Endothelial cell of umbilical vein (primary cell): ENCODE measurements around the gene EIF4E. TPM values are rescaled to one million over a fixed set of nuclear protein-coding genes. Genes with fewer than 3 reads are reported as not detected.

Experiments
- BruUV-seq: library from RNA; stranded (reverse); fragments of 400-500 nt; replicated peaks from 2 replicates; lab custom pipeline; 2021; lab: Mats Ljungman, UMichigan
- CTCF ChIA-PET: fragments of 300-600, 350-600 bp; sonication (Branson Sonifier 250); formaldehyde crosslinking; loops from one replicate; lab custom pipeline; 2021; ENCODE audit warnings: antibody characterized with exemption, inconsistent platforms; lab: Charles Lee
- POLR2A ChIA-PET: fragments of 300-600, 350-600 bp; sonication (Branson Sonifier 250); formaldehyde crosslinking; loops from one replicate; lab custom pipeline; 2021; ENCODE audit warnings: antibody characterized with exemption, inconsistent platforms; lab: Charles Lee
- DNase-seq: peaks from one replicate; pipeline ENCODE4 v3.0.0-alpha.2; 2011; ENCODE audit warnings: low read depth, low spot score
- FAIRE-seq: peaks from 2 replicates; lab custom pipeline; 2011; peaks lifted over from hg19 to GRCh38; lab: Jason Lieb, UNC
- H2AFZ ChIP-seq: 2 replicates; pipeline ENCODE4 v1.6.0; 2012; ENCODE audit warnings: low read depth, low read length, control low read depth, inconsistent platforms
- H3K27ac ChIP-seq: 2 replicates; pipeline ENCODE4 v1.5.1; 2011; ENCODE audit warnings: low read depth, mild to moderate bottlenecking, control low read depth, low read length, moderate library complexity; ENCODE audit not compliant: insufficient read depth
- H3K27me3 ChIP-seq, 2 experiments: 2 replicates each; pipeline versions ENCODE4 v1.6.0 to v1.6.1; 2011; ENCODE audit warnings: low read length in 2 of 2, mixed read lengths in 1 of 2; ENCODE audit not compliant: control insufficient read depth in 2 of 2, insufficient read depth in 2 of 2
- H3K36me3 ChIP-seq, 2 experiments: 2 replicates in 1 of 2; 3 replicates in 1 of 2; pipeline ENCODE4 v1.5.1; 2011; ENCODE audit warnings: low read length in 2 of 2, mild to moderate bottlenecking in 1 of 2, moderate library complexity in 1 of 2; ENCODE audit not compliant: control insufficient read depth in 2 of 2, insufficient read depth in 2 of 2; ENCODE audit errors: extremely low read depth in 1 of 2
- H3K4me1 ChIP-seq: 3 replicates; pipeline ENCODE4 v1.5.1; 2011; ENCODE audit warnings: mild to moderate bottlenecking, low read length; ENCODE audit not compliant: control insufficient read depth, insufficient read depth; ENCODE audit errors: extremely low read depth
- H3K4me2 ChIP-seq: 2 replicates; pipeline ENCODE4 v1.6.1; 2011; ENCODE audit warnings: low read length, control low read depth, mixed read lengths; ENCODE audit not compliant: insufficient read depth
- H3K4me3 ChIP-seq, 3 experiments: fragments of 200-600 bp in 1 of 3; sonication (generic), shearing (Covaris generic) in 1 of 3; replicated peaks in 1 of 3; 2 replicates each; pipeline ENCODE4 v1.5.1; 2011 to 2016; ENCODE audit warnings: control low read depth in 3 of 3, low read length in 3 of 3, mild to moderate bottlenecking in 2 of 3, inconsistent platforms in 1 of 3, low read depth in 1 of 3, moderate library complexity in 1 of 3; ENCODE audit not compliant: insufficient read depth in 1 of 3
- H3K79me2 ChIP-seq: 2 replicates; pipeline ENCODE4 v1.6.0; 2012; ENCODE audit warnings: low read length, inconsistent platforms; ENCODE audit not compliant: control insufficient read depth, insufficient read depth
- H3K9ac ChIP-seq: replicated peaks from 2 replicates; pipeline ENCODE3; 2011; ENCODE audit warnings: low read length, control low read depth; ENCODE audit not compliant: insufficient read depth; ENCODE audit errors: extremely low read depth
- H3K9me1 ChIP-seq: replicated peaks from 3 replicates; pipeline ENCODE4 v1.6.0; 2011; ENCODE audit warnings: mild to moderate bottlenecking, low read length; ENCODE audit not compliant: control insufficient read depth, insufficient read depth; ENCODE audit errors: extremely low read depth
- H3K9me3 ChIP-seq: replicated peaks from 2 replicates; pipeline ENCODE4 v1.5.1; 2012; ENCODE audit warnings: low read length, inconsistent platforms; ENCODE audit not compliant: control insufficient read depth, insufficient read depth
- H4K20me1 ChIP-seq: replicated peaks from 2 replicates; pipeline ENCODE3; 2011; ENCODE audit warnings: mild to moderate bottlenecking, low read length; ENCODE audit not compliant: control insufficient read depth, insufficient read depth; ENCODE audit errors: extremely low read depth
- EZH2 ChIP-seq: IDR thresholded peaks from 2 replicates; pipeline ENCODE4 v1.6.1; 2012; ENCODE audit warnings: borderline replicate concordance, low read depth, mild to moderate bottlenecking, moderate library complexity, low read length, inconsistent platforms; ENCODE audit not compliant: severe bottlenecking
- FOS ChIP-seq: IDR thresholded peaks from 2 replicates; pipeline ENCODE4 v1.6.1; 2011; ENCODE audit warnings: mild to moderate bottlenecking, low read length, moderate library complexity, borderline replicate concordance; ENCODE audit not compliant: insufficient read depth
- GATA2 ChIP-seq: IDR thresholded peaks from 2 replicates; pipeline ENCODE4 v1.7.0; 2011; ENCODE audit warnings: low read depth, mild to moderate bottlenecking, moderate library complexity, mixed read lengths, low read length; ENCODE audit not compliant: insufficient read length, insufficient read depth
- JUN ChIP-seq: IDR thresholded peaks from 2 replicates; pipeline ENCODE4 v1.6.1; 2011; ENCODE audit warnings: borderline replicate concordance, low read depth; ENCODE audit not compliant: insufficient read length, insufficient read depth
- MYC ChIP-seq: IDR thresholded peaks from one replicate; pipeline ENCODE4 v1.6.1; 2011; ENCODE audit warnings: mild to moderate bottlenecking, low read depth, low read length
- POLR2A ChIP-seq: IDR thresholded peaks from 2 replicates; pipeline ENCODE4 v1.6.1; 2012; ENCODE audit warnings: low read depth, mild to moderate bottlenecking, control low read depth, low read length
- POLR2AphosphoS5 ChIP-seq: IDR thresholded peaks from 2 replicates; pipeline ENCODE4 v1.6.1; 2012; ENCODE audit warnings: low read depth, mild to moderate bottlenecking, control low read depth, low read length, moderate library complexity; ENCODE audit not compliant: insufficient read depth
- dilution Hi-C: fragments of 300-500 bp; cut with MboI; formaldehyde crosslinking; loops from one replicate; pipeline ENCODE4 v1.15.0; 2019; ENCODE audit warnings: low sequenced_read_pairs; ENCODE audit not compliant: extremely low pct_ligation_motif_present
- intact Hi-C: fragments of 100-400 bp; cut with micrococcal nuclease; formaldehyde crosslinking; loops from one replicate; pipeline ENCODE4 v1.10.0; 2022
- polyA plus RNA-seq, 4 experiments: library from polyadenylated mRNA; depleted of rRNA in 3 of 4; stranded (reverse) in 3 of 4; unstranded in 1 of 4; fragments of >200 nt; gene quantifications; 2 replicates each; pipeline versions ENCODE4 v1.2.1 to v1.2.3, GENCODE V29; 2011 to 2012; ENCODE audit warnings: missing spikeins in 1 of 4
- total RNA-seq: library from RNA; stranded (reverse); gene quantifications from 2 replicates; pipeline ENCODE4 v1.2.3, GENCODE V29; 2021
- TF ChIP-seq, protein P1 (sequence below): IDR thresholded peaks from 2 replicates; pipeline ENCODE4 v1.6.1; 2011; ENCODE audit not compliant: insufficient read depth, insufficient read length
- TF ChIP-seq, protein P2 (sequence below), 2 donors: IDR thresholded peaks; 1 replicate in 1 of 2; 2 replicates in 1 of 2; pipeline ENCODE4 v1.5.1; 2011; ENCODE audit warnings: low read length in 2 of 2, mild to moderate bottlenecking in 2 of 2, moderate library complexity in 2 of 2, control low read depth in 1 of 2, inconsistent platforms in 1 of 2, low read depth in 1 of 2; ENCODE audit not compliant: insufficient read depth in 1 of 2; ENCODE audit errors: extremely low read depth in 1 of 2

EIF4E gene
- total and polyA plus RNA-seq, 2 donors (not counting 3 experiments of a cell fraction or from before 2014, with no cell fraction given), result 40.3 to 107 TPM

DNA sequence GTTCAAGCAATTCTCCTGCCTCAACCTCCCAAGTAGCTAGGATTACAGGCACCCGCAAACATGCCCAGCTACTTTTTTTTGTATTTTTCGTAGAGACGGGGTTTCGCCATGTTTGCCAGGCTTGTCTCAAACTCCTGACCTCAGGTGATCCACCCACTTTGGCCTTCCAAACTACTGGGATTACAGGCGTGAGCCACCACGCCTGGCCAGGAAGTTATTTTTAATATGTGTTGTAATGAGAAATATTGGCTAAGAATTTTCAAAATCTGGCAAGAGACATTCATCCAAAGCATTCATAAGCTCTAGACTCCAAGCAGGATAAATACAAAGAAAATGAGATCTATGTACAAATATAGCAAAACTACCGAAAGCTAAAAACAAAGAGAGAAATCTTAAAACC lies 48.6 kb upstream of the EIF4E start:
- Histone ChIP-seq H3K4me1 (no peaks in the 10 kb centered on the region), H3K9me1 (no peaks in the 10 kb centered on the region), H2AFZ (no peak overlapping the region), H3K79me2 (no peaks in the 10 kb centered on the region), H3K27ac (no peak overlapping the region), H4K20me1 (no peaks in the 10 kb centered on the region), H3K9me3 (no peaks in the 10 kb centered on the region), H3K27me3 (no peaks in the 10 kb centered on the region), H3K4me3 (no peak overlapping the region), H3K4me2 (no peak overlapping the region), H3K9ac (no peak overlapping the region), H3K36me3 (no peaks in the 10 kb centered on the region)
- FAIRE-seq (no peak), DNase-seq (no peak)
- BruUV-seq, result no TSS peak
- dilution Hi-C loops, result no loop called here
- TF ChIP-seq, protein P1, sequence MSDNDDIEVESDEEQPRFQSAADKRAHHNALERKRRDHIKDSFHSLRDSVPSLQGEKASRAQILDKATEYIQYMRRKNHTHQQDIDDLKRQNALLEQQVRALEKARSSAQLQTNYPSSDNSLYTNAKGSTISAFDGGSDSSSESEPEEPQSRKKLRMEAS, result no peak
- TF ChIP-seq POLR2A (no peak), FOS (no peak), GATA2 (no peak), EZH2 (no peak), POLR2AphosphoS5 (no peak), MYC (no peak), JUN (no peak)
- TF ChIP-seq, protein P2, sequence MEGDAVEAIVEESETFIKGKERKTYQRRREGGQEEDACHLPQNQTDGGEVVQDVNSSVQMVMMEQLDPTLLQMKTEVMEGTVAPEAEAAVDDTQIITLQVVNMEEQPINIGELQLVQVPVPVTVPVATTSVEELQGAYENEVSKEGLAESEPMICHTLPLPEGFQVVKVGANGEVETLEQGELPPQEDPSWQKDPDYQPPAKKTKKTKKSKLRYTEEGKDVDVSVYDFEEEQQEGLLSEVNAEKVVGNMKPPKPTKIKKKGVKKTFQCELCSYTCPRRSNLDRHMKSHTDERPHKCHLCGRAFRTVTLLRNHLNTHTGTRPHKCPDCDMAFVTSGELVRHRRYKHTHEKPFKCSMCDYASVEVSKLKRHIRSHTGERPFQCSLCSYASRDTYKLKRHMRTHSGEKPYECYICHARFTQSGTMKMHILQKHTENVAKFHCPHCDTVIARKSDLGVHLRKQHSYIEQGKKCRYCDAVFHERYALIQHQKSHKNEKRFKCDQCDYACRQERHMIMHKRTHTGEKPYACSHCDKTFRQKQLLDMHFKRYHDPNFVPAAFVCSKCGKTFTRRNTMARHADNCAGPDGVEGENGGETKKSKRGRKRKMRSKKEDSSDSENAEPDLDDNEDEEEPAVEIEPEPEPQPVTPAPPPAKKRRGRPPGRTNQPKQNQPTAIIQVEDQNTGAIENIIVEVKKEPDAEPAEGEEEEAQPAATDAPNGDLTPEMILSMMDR (IDR thresholded peaks at IDR 0.05; ENCODE audit: extremely low read depth in 1 of 2, insufficient read depth in 1 of 2, low read depth in 1 of 2, low read length in 2 of 2), result no peak
- ChIA-PET CTCF (interaction anchor here (0.9 to 1.7 kb wide), 3 partner anchors 10 to 428 kb away, joined by 4 to 6 read pairs (median 5); no protein-coding TSS in a partner anchor), POLR2A (no interaction called here)
- intact Hi-C loops, result no loop called here
